Pancreas (tissue), 10 donors: Measurements from ENCODE around the gene NRTN. TPM values are rescaled to one million over a fixed set of nuclear protein-coding genes. Genes with fewer than 3 reads are reported as not detected.
"Not testable (repeated sequence)": the region's sequence is repeated elsewhere in the genome, so short reads cannot be mapped to it uniquely, and the experiment has no call there.

ENCODE experiments used
- ATAC-seq, 4 donors: fragments of 200-7000 bp; cut with Tn5 transposase; one replicate each; pipeline versions ENCODE4 v1.8.0 to v1.9.1; 2020; ENCODE audit warnings: mild to moderate bottlenecking in 4 of 4, moderate library complexity in 4 of 4
- DNase-seq, 6 donors: peaks; one replicate each; pipeline ENCODE4 v3.0.0-alpha.2; 2020
- FAIRE-seq: peaks from 2 replicates; lab custom pipeline; 2012; peaks lifted over from hg19 to GRCh38; lab: Jason Lieb, UNC
- H3K27ac ChIP-seq, 4 donors: fragments of 200-600 bp; sonication (generic); 1 replicate in 3 of 4; 2 replicates in 1 of 4; pipeline versions ENCODE4 v1.5.0 to v1.8.0; 2020
- H3K27me3 ChIP-seq, 4 donors: fragments of 200-600 bp; one replicate each; pipeline ENCODE4 v1.8.0; 2021
- H3K36me3 ChIP-seq, 3 donors: fragments of 200-600 bp; sonication (generic) in 1 of 3; one replicate each; pipeline versions ENCODE4 v1.5.0 to v1.8.0; 2020 to 2021
- H3K4me1 ChIP-seq, 3 donors: fragments of 200-600 bp; one replicate each; pipeline ENCODE4 v1.8.0; 2021
- H3K4me3 ChIP-seq, 4 donors: fragments of 200-600 bp; sonication (generic) in 2 of 4; one replicate each; pipeline versions ENCODE4 v1.5.0 to v1.8.0; 2020 to 2021
- H3K9me3 ChIP-seq, 4 donors: fragments of 200-600 bp; one replicate each; pipeline ENCODE4 v1.8.0; 2021
- WGBS, 2 donors: extraction: QIAGEN DNeasy Blood & Tissue Kit; methylation state at CpG; one replicate each; pipeline ENCODE4 v1.1.7; 2013; 5-methylcytosine and 5-hydroxymethylcytosine counted together
- intact Hi-C, 3 donors: fragments of 100-400 bp; cut with DNase I; formaldehyde crosslinking; loops; one replicate each; pipeline versions ENCODE4 v1.11.1 to v1.14.2; 2022
- polyA plus RNA-seq, 2 donors: library from polyadenylated mRNA; stranded (reverse); fragments of 200-250 nt; gene quantifications; one replicate each; pipeline ENCODE4 v1.2.3, GENCODE V29; 2013
- total RNA-seq, 6 donors: library from RNA; stranded (reverse); fragmentation: NEBNext Ultra II Directional in 4 of 6; extraction: Animal tissue kit (Norgen Biotek cat#: 25700) in 4 of 6; gene quantifications; one replicate each; pipeline versions ENCODE4 v1.2.1 to v1.2.4, GENCODE V29; 2021 to 2023
- TF ChIP-seq, protein P1 (sequence below), 4 donors: fragments of 200-600 bp; sonication (generic) in 3 of 4; IDR thresholded peaks; one replicate each; pipeline versions ENCODE4 v1.5.0 to v1.8.0; 2021; ENCODE audit warnings: antibody characterized with exemption in 4 of 4
- donor health status: healthy with polysubstance abuse.
- donor health status: DM: no; HTN: no; CAD: no; lungs with moderate emphysema.
- donor health status: DM: no; HTN: no; CAD: no.
- donor health status: control.
- donor health status: control.
- donor health status: Bipolar disorder and iron deficiency.
- donor health status: DM: yes; HTN: yes; CAD: no.
- donor health status: DM: no; HTN: no; CAD: no.
- donor health status: DM: no; HTN: no; CAD: no.
- donor health status: DM: yes; HTN: yes; CAD: no.

Gene NRTN
- total and polyA plus RNA-seq, 8 donors: 5.0 to 15.2 (median 9.8) TPM

- DNase-seq (peak in 3 of 6 donors; percentile 38 to 48 (median 38)), FAIRE-seq (no peak), ATAC-seq (peak; percentile 59 to 88 (median 82))
- Histone ChIP-seq H3K36me3 (no peaks in the 10 kb centered on the region), H3K27me3 (no peaks in the 10 kb centered on the region), H3K4me3 (peak within 1 kb of the TSS in 1 of 4 donors; percentile 10), H3K4me1 (no peaks in the 10 kb centered on the region), H3K9me3 (no peaks in the 10 kb centered on the region), H3K27ac (peak within 1 kb of the TSS; percentile 55 to 89 (median 75))
- intact Hi-C loops: no loop called here
- 51 to 56% methylated on average over 10 of the region's 10 CpGs for WGBS, 2 donors
- TF ChIP-seq, protein P1, sequence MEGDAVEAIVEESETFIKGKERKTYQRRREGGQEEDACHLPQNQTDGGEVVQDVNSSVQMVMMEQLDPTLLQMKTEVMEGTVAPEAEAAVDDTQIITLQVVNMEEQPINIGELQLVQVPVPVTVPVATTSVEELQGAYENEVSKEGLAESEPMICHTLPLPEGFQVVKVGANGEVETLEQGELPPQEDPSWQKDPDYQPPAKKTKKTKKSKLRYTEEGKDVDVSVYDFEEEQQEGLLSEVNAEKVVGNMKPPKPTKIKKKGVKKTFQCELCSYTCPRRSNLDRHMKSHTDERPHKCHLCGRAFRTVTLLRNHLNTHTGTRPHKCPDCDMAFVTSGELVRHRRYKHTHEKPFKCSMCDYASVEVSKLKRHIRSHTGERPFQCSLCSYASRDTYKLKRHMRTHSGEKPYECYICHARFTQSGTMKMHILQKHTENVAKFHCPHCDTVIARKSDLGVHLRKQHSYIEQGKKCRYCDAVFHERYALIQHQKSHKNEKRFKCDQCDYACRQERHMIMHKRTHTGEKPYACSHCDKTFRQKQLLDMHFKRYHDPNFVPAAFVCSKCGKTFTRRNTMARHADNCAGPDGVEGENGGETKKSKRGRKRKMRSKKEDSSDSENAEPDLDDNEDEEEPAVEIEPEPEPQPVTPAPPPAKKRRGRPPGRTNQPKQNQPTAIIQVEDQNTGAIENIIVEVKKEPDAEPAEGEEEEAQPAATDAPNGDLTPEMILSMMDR (IDR thresholded peaks at IDR 0.05): no peak
Observed at GRCh38 chr19:5851302-5851701, 46.4 kb downstream of the NRTN start, which contains the start of gene FUT3. FUT3 (minus strand) TSS chr19:5851449.

GRCh38 chr19:5854121-5854520 is 49.3 kb downstream of the NRTN start:
- intact Hi-C loops, H3K27me3 ChIP-seq, H3K27ac ChIP-seq, DNase-seq, H3K4me1 ChIP-seq, H3K9me3 ChIP-seq, H3K36me3 ChIP-seq, H3K4me3 ChIP-seq, ATAC-seq, FAIRE-seq: not testable (repeated sequence)
- WGBS, 2 donors: 68 to 78% methylated on average over 10 of the region's 10 CpGs

- H3K9me3 ChIP-seq, intact Hi-C loops, H3K36me3 ChIP-seq, H3K4me1 ChIP-seq, H3K4me3 ChIP-seq, H3K27me3 ChIP-seq, ATAC-seq, H3K27ac ChIP-seq, FAIRE-seq, DNase-seq: not testable (repeated sequence)
- WGBS, 2 donors: 76 to 88% methylated on average over 9 of the region's 9 CpGs
Observed at GRCh38 chr19:5855151-5855550, 50.3 kb downstream of the NRTN start.

GRCh38 chr19:5857203-5858081 is 52.6 kb downstream of the NRTN start:
- Histone ChIP-seq H3K27ac (no peak overlapping the region), H3K27me3 (no peaks in the 10 kb centered on the region), H3K9me3 (no peaks in the 10 kb centered on the region), H3K4me1 (no peaks in the 10 kb centered on the region), H3K36me3 (no peaks in the 10 kb centered on the region), H3K4me3 (no peak overlapping the region)
- FAIRE-seq: no peak
- TF ChIP-seq, protein P1 (IDR thresholded peaks at IDR 0.05): no peak
- intact Hi-C loops: no loop called here
- DNase-seq: no peak
- 77 to 80% methylated on average over 18 of the region's 18 CpGs for WGBS, 2 donors
- ATAC-seq: no peak

DNA sequence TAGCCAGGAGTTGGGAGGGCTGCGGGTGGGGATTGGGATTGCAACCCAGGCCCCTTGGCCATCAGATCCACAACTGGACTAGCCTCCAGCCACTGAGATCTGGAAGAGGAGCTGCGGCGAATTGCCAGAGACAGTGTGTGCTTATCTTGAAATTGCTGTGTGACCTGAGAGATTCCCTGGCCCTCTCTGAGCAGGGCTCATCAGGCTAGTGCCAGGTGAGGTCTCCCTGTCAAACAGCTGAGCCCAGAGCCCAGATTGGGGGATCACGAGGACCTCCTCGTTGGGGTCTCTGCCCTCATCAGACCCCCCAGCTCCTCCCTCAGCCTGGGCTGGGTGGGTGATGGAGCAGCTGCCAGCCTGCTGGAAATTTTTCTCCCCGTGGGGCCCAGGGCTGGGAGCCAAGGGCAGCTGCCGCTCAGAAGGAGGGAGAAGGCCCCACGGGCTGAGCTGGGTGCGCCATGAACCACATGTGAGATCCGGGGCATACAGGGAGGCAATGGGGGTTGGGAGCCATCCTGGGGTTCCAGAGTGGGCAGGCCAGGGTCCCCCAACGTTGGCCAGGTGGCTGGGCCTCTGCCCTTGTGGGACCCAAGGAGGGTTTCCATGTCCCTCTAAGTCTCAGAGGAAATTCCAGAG is 58.3 kb downstream of the NRTN start:
- H3K27me3 ChIP-seq: no peaks in the 10 kb centered on the region
- H3K9me3 ChIP-seq: no peaks in the 10 kb centered on the region
- intact Hi-C loops: no loop called here
- TF ChIP-seq, protein P1 (IDR thresholded peaks at IDR 0.05): no peak
- DNase-seq: no peak
- H3K4me3 ChIP-seq: no peak overlapping the region
- ATAC-seq: no peak
- 54 to 70% methylated on average over 10 to 11 of the region's 11 CpGs for WGBS, 2 donors
- no peaks in the 10 kb centered on the region for H3K36me3 ChIP-seq
- H3K4me1 ChIP-seq: no peaks in the 10 kb centered on the region
- FAIRE-seq: no peak
- H3K27ac ChIP-seq: no peak overlapping the region
